ENCODE data around the gene SGSM1. TPM values are rescaled to one million over a fixed set of nuclear protein-coding genes. Genes with fewer than 3 reads are reported as not detected.

Gene SGSM1
- total and polyA plus RNA-seq, 9 of the 15 experiments (the other 6 are each of a cell fraction or from before 2014, with no cell fraction given): not detected

DNA sequence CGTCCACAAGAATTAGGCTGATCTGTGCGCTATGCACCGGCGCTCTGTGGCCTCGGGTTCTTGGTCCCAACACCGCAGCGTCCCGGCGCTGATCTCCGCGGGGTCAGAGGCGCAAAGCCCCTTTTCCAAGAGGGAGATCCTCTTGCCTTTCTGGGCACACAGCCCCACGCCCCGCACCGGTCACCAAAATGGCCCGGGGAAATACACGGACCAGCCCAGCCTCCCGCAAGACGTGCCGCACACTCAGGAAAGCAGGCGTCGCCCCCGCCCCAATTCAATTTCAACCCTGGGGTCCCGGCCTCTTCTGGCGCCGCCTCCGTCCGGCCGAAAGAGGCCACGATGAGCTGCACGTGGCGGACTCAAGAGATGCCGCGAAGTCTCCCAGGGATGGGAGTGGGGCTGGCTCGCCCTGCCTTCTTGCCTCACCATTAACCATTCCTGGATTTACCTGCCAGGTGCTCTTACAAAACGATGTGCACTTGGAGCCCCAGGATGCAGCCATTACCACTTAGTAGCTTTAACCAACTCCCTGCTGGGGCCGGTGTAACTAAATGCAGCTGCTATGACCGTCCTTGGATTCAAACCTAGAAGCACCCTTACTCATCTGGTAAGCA is 42.0 kb upstream of the SGSM1 start:
- H3K36me3 ChIP-seq (ENCODE audit: control insufficient read depth, insufficient read depth, low read length): no peaks in the 10 kb centered on the region
- intact Hi-C loops (cut with micrococcal nuclease): no loop called here
- in situ Hi-C loops (cut with MboI): no loop called here
- ChIA-PET POLR2A (interaction anchor here (0.6 kb wide), 1 partner anchor 68 kb away, joined by 3 read pairs; no protein-coding TSS in a partner anchor), CTCF (ENCODE audit: low intra/inter-chr PET ratio) (no interaction called here)
- H4K20me1 ChIP-seq (replicated peaks; ENCODE audit: control insufficient read depth, insufficient read depth, low read length): no peaks in the 10 kb centered on the region
- peaks cover 6 to 7% of the 10 kb centered on the region in 2 experiments; a peak in 4 of 5 replicates for H3K4me1 ChIP-seq (replicated peaks in 1 of 2; ENCODE audit: control insufficient read depth in 2 of 2, insufficient read depth in 2 of 2, low read length in 2 of 2)
- DNase-seq (ENCODE audit: extremely low read depth in 1 of 4, low spot score in 3 of 4) (no peak), ATAC-seq (no peak), FAIRE-seq (no peak)
- BruUV-seq (replicated peaks): no TSS peak
- no peak overlapping the region for H2AFZ ChIP-seq (ENCODE audit: low read depth, low read length)
- H3K9ac ChIP-seq (ENCODE audit: insufficient read depth in 1 of 2, low read depth in 2 of 2, low read length in 2 of 2): no peak overlapping the region
- H3K27me3 ChIP-seq (ENCODE audit: control insufficient read depth in 2 of 2, insufficient read depth in 2 of 2, low read length in 2 of 2): no peaks in the 10 kb centered on the region
- no peak overlapping the region for H3K27ac ChIP-seq (ENCODE audit: extremely low read depth, low read depth, low read length)
- no peak overlapping the region for H3K4me2 ChIP-seq (ENCODE audit: insufficient read depth, low read length)
- 71% methylated on average over 8 of the region's 38 CpGs for WGBS (ENCODE audit: insufficient coverage, low coverage, missing lambda C conversion rate)
- H3K9me1 ChIP-seq (ENCODE audit: control insufficient read depth, insufficient read depth, low read length): no peaks in the 10 kb centered on the region
- no peaks in the 10 kb centered on the region for H3K79me2 ChIP-seq (ENCODE audit: control insufficient read depth, insufficient read depth, low read length)
- H3K9me3 ChIP-seq (replicated peaks; ENCODE audit: control insufficient read depth, insufficient read depth, low read depth, low read length): no peaks in the 10 kb centered on the region
- H3K4me3 ChIP-seq: no peak overlapping the region
- TF ChIP-seq ZEB2 (IDR thresholded peaks at IDR 0.05) (no peak), ERF (CRISPR knock-in tag; IDR thresholded peaks at IDR 0.05) (no peak), ARNT (IDR thresholded peaks at IDR 0.05) (no peak), SMAD3 (CRISPR knock-in tag; conservative IDR thresholded peaks at IDR 0.05) (no peak), NRF1 (conservative IDR thresholded peaks at IDR 0.05 in 1 of 2, IDR thresholded peaks at IDR 0.05 in 1 of 2) (no peak), ZNF354B (CRISPR knock-in tag; IDR thresholded peaks at IDR 0.05) (no peak), ZNF507 (tag; conservative IDR thresholded peaks at IDR 0.05) (no peak), ETV5 (CRISPR knock-in tag; IDR thresholded peaks at IDR 0.05; ENCODE audit: low read depth) (no peak), HDGF (IDR thresholded peaks at IDR 0.05) (no peak), ZNF583 (CRISPR knock-in tag; IDR thresholded peaks at IDR 0.05) (no peak), ZBED1 (IDR thresholded peaks at IDR 0.05) (no peak), DACH1 (IDR thresholded peaks at IDR 0.05; ENCODE audit: partially characterized antibody) (no peak)
- TF ChIP-seq, protein P1, sequence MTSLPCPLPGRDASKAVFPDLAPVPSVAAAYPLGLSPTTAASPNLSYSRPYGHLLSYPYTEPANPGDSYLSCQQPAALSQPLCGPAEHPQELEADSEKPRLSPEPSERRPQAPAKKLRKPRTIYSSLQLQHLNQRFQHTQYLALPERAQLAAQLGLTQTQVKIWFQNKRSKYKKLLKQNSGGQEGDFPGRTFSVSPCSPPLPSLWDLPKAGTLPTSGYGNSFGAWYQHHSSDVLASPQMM (CRISPR knock-in tag; IDR thresholded peaks at IDR 0.05): no peak
- TF ChIP-seq, protein P2, sequence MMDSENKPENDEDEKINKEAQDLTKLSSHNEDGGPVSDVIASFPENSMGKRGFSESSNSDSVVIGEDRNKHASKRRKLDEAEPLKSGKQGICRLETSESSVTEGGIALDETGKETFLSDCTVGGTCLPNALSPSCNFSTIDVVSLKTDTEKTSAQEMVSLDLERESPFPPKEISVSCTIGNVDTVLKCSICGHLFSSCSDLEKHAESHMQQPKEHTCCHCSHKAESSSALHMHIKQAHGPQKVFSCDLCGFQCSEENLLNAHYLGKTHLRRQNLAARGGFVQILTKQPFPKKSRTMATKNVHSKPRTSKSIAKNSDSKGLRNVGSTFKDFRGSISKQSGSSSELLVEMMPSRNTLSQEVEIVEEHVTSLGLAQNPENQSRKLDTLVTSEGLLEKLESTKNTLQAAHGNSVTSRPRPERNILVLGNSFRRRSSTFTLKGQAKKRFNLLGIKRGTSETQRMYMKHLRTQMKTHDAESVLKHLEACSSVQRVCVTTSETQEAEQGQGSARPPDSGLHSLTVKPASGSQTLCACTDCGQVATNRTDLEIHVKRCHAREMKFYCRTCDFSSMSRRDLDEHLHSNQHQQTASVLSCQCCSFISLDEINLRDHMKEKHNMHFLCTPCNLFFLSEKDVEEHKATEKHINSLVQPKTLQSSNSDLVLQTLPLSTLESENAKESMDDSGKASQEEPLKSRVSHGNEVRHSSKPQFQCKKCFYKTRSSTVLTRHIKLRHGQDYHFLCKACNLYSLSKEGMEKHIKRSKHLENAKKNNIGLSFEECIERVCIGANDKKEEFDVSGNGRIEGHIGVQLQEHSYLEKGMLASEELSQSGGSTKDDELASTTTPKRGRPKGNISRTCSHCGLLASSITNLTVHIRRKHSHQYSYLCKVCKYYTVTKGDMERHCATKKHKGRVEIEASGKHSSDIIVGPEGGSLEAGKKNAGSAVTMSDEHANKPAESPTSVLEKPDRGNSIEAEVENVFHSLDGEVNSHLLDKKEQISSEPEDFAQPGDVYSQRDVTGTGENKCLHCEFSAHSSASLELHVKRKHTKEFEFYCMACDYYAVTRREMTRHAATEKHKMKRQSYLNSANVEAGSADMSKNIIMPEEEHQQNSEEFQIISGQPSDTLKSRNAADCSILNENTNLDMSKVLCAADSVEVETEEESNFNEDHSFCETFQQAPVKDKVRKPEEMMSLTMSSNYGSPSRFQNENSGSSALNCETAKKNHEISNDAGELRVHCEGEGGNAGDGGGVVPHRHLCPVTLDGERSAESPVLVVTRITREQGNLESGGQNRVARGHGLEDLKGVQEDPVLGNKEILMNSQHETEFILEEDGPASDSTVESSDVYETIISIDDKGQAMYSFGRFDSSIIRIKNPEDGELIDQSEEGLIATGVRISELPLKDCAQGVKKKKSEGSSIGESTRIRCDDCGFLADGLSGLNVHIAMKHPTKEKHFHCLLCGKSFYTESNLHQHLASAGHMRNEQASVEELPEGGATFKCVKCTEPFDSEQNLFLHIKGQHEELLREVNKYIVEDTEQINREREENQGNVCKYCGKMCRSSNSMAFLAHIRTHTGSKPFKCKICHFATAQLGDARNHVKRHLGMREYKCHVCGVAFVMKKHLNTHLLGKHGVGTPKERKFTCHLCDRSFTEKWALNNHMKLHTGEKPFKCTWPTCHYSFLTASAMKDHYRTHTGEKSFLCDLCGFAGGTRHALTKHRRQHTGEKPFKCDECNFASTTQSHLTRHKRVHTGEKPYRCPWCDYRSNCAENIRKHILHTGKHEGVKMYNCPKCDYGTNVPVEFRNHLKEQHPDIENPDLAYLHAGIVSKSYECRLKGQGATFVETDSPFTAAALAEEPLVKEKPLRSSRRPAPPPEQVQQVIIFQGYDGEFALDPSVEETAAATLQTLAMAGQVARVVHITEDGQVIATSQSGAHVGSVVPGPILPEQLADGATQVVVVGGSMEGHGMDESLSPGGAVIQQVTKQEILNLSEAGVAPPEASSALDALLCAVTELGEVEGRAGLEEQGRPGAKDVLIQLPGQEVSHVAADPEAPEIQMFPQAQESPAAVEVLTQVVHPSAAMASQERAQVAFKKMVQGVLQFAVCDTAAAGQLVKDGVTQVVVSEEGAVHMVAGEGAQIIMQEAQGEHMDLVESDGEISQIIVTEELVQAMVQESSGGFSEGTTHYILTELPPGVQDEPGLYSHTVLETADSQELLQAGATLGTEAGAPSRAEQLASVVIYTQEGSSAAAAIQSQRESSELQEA (IDR thresholded peaks at IDR 0.05; ENCODE audit: low read depth): no peak
- TF ChIP-seq, protein P3, sequence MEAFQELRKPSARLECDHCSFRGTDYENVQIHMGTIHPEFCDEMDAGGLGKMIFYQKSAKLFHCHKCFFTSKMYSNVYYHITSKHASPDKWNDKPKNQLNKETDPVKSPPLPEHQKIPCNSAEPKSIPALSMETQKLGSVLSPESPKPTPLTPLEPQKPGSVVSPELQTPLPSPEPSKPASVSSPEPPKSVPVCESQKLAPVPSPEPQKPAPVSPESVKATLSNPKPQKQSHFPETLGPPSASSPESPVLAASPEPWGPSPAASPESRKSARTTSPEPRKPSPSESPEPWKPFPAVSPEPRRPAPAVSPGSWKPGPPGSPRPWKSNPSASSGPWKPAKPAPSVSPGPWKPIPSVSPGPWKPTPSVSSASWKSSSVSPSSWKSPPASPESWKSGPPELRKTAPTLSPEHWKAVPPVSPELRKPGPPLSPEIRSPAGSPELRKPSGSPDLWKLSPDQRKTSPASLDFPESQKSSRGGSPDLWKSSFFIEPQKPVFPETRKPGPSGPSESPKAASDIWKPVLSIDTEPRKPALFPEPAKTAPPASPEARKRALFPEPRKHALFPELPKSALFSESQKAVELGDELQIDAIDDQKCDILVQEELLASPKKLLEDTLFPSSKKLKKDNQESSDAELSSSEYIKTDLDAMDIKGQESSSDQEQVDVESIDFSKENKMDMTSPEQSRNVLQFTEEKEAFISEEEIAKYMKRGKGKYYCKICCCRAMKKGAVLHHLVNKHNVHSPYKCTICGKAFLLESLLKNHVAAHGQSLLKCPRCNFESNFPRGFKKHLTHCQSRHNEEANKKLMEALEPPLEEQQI (IDR thresholded peaks at IDR 0.05): no peak
